Glomerular visceral epithelial cell (primary cell): Measurements from ENCODE around the gene ZNF460.
A peak's percentile ranks its signal among the peaks of the same experiment; 100 is the strongest.
"Not testable (repeated sequence)": the region's sequence is repeated elsewhere in the genome, so short reads cannot be mapped to it uniquely, and the experiment has no call there.

Experiments used
- DNase-seq: peaks from one replicate; pipeline ENCODE4 v3.0.0-alpha.2; 2016; ENCODE audit errors: extremely low spot score

Gene ZNF460

DNA sequence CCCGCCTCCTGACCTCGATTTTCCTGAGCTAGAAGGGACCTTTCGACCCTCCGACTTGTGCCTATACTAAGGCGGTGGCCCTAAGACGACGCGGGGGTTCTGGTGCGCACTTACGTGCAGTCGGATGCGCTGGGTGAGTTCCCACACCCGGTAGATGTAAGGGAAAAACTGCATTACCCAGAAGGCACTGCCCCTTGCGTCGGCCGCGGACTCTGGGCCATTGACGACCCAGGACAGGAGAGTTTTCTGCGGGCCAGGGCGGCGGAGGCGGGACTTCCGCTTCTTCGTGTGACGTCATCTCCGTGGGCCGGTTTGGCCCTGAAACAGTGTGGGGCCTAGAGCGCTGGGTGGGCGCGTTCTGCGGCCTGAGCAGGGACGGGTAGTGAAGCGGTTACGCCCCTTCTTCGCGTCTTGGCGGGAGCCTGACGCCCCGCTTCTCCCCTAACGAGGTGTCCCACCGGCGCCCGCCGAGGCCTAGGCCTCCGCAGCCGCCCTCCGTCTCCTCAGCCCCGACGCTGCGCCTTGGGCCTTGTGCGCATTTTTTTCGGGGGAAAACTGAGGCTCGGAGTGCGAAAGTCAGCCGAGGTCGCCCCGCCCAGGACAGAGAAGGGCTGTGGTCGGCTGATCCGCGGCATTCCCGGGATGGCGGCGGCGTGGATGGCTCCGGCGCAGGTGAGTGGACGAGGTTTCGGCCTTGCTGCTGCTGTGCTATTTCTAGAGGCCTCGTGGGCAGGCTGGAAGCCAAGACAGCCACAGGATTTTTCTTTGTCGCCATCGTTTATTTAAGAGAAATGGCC, at the start of gene ZNF460:
TSS of gene ZNF460 (plus strand) at position 321 of the 797 bp plus-strand sequence. CDS start at position 643, 322 bp downstream.
- peak; percentile 98 for DNase-seq

DNA sequence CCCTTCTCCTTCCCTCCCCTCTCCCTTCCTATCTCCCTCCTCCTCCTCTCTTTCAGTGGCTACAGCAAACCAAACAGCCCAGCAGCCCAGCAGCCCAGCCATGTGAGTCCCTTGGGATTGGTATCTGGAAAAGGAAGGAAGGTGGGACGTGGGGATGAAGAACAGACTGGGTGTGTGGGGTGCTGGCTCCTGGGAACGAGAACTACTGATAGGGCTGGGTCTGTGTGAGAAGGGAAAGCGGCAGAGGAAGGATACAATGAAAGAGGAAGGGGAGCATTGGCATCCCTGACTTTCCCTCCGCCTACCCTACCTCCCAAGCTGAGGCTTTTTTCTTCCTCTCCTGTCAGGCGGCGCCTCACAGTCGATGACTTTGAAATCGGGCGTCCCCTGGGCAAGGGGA, 48.6 kb upstream of the ZNF460 start:
- no peak for DNase-seq

DNA sequence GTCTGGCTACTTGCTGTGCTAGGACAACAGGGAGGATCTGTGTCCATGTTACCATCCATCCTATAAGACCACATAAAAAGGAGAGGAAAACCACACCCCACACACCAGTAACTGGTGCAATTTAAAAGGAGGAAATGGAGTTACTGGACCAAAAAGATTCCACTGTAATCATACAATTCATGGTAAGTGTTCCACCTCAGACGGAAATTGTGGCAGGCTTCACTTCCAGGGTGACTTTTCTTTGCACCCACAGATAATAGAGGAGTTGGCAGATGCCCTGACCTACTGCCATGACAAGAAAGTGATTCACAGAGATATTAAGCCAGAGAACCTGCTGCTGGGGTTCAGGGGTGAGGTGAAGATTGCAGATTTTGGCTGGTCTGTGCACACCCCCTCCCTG, 47.1 kb upstream of the ZNF460 start:
- DNase-seq = no peak

DNA sequence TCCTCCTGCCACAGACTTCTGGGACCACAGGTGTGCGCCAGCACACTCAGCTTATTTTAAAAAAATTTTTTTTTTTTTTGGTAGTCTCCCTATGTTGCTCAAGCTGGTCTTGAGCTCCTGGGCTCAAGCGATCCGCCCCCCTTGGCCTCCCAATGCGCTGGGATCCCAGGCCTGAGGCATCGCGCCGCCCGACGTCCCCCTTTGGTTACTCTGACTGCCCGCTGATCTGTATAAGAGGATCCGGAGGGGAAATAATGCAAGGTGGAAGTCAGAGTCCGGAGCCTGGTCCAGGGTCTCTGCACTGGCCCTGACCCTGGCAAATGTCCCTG, 40.3 kb upstream of the ZNF460 start:
- no peak for DNase-seq

DNA sequence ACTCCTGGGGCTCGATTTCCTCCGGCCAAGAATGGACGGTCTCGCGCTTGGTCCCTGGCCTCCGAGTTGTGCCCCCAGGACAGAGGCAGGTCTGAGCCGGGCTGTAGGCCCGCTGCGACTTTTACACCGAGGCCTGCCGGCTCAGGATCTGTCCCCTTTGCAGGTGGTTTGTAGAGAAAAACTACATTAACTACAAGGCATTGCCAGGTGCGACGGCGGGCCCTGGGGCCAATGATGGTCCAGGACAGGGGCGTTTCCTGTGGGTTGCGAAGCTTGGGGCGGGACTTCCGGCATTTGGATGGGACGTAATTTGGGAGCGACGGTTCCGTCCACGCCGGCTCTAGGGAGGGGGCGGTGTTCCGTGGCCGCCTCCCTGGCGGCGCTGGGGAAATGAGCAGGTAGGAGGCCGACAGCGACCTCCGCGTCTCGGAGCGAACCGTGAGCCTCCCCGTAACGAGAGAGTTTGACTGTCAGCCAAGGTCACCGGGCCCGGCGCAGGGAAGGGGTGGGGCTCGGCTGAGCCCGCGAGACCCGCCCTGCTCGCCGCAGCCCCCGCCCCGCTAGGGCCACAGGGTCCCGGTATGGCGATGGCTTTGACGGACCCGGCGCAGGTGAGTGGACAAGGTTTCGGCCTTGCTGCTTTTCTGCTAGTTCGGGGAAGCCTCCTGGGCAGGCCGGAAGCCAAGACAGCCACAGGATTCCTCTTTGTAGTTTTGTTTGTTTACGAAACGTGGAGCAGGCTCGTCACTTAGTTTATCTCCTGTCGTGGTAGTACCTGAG, 39.8 kb upstream of the ZNF460 start, which contains the start of gene ZNF805:
TSS of gene ZNF805 (plus strand) at position 322 of the 780 bp plus-strand sequence. CDS start at position 582, 260 bp downstream.
- peak; percentile 91 for DNase-seq

DNA sequence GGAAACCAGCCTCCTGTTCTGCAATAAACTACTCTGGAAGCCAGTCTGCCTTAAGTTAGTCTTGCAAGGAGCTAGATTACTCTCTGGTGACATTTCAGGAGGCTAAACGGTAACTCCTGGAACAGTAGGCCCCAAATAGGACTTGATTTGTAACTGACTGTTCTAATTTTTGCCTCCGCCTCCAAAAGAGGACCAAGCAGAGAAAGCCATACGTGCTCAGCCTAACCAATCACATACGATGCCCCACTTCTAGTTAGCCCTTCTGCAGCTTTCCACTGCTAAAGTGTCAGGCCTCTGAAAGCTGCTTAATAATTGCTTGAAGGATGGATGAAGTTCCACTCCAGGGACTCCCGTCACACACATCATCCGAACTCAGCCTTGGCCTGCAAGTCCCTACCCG, 39.1 kb upstream of the ZNF460 start:
- no peak for DNase-seq

DNA sequence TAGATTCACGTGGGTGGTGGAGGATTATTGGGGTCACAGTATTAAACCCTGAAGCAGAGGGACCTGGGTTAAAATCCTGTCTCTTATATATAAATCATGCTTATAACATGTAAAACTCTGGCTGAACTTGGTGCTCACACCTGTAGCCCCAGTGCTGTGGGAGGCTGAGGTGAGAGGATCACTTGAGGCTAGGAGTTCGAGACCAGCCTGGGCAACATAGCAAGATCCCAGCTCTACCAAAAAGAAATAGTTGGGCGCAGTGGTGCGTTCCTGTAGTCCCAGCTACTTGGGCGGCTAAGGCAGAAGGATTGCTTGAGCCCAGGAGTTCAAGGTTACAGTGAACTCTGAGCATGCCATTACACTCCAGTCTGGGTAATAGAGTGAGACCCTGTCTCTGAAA, 37.5 kb upstream of the ZNF460 start:
- DNase-seq = no peak

DNA sequence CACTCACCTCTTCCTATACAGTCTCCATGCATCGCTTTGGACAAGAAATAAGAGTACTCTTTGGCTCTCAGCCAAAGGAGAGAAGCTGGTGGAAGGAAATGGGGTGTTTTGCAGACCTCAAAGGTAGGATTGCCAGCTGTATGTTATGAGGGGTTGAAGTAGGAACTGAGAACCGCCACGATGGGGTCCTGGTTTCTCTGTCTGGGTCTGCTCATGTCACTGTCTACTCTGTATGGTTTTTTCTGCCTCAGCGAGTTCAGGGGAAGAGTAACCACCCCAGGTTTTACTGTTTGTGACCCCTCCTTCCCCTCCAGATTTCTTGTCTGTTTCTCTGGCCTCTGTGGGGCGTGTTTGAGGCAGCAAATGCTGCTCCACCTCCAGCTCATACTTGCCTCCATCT, 35.8 kb upstream of the ZNF460 start:
- DNase-seq = no peak

DNA sequence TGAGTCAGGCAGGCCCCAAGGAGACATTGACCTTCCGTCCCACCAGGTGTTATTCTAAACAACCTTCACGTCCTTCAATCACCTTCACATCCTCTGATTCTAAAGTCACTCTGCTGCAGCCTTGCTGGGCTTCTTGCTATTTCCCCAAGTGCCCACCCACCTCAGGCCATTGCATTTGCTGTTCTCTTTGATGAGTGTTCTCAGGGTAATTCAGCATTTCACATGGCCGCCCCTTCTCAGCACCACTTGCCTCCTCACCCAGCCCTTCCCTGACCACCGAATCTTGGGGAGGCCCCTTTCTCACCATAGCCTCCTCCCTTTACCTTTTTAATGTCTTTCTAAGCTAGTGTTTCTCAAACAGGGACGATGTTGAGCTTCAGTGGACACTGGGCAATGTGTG, 35.2 kb upstream of the ZNF460 start:
- no peak for DNase-seq

DNA sequence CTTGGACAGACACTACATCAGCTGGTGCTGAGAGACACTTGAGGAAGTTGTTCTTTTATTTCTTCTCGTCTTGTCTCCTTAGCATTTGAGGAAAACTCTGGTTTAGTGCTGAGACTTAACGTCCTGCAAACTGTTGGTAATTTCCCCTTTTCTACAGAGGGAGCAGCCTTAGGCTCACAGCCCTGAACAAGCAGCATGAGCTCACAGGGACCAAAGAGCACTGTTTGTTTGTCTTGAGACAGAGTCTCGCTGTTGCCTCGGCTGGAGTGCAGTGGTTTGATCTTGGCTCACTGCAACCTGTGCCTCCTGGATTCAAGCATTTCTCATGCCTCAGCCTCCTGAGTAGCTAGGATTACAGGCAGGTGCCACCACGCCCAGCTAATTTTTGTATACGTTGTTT, 34.3 kb upstream of the ZNF460 start:
- DNase-seq = no peak

DNA sequence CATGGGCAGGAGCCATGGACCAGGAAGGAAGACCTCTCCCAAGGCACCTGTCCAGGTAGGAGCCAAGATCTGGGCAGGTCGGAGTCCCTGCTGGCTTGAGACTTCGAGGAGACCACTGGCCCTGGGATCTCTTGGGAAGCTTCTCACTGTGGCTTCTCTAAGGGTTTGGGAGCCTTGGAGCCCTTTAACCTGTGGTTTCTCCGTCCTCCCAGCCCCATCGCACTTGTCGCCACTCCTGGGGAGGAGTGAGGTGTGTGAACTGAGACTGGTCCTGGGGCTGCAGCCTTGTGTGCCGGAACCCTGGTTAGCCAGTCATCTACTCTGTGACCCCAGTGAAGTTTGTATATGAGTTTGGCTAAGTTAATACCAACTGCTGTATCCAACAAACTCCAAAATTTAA, 31.6 kb upstream of the ZNF460 start:
- DNase-seq = no peak

DNA sequence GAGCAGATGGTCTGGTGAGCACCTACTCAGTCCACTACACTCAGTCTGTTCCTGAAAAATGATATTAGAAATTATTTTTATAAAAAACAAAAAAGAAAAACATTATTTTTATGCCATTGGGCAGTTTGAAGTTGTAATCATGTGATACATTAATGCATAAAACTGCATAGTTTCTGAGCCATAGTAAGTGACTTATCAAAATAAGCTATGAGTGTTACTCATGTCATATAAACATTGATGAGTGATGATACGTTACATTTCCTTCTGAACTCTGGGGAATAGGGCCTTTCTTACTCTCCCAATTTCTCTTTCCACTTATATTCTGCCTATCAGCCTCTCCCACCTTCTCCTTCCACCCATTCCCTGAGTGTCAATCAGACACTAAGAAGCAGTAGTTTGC, 31.0 kb upstream of the ZNF460 start:
- no peak for DNase-seq

DNA sequence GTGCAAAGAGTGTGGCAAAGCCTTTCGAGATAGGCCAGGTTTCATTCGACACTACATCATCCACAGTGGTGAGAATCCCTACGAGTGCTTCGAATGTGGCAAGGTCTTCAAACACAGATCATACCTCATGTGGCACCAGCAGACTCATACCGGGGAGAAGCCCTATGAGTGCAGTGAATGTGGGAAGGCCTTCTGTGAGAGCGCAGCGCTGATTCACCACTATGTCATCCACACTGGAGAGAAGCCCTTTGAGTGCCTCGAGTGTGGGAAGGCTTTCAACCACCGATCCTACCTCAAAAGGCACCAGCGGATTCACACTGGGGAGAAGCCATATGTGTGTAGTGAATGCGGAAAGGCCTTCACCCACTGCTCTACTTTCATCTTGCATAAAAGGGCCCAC, 26.5 kb upstream of the ZNF460 start:
- DNase-seq = not testable (repeated sequence)

DNA sequence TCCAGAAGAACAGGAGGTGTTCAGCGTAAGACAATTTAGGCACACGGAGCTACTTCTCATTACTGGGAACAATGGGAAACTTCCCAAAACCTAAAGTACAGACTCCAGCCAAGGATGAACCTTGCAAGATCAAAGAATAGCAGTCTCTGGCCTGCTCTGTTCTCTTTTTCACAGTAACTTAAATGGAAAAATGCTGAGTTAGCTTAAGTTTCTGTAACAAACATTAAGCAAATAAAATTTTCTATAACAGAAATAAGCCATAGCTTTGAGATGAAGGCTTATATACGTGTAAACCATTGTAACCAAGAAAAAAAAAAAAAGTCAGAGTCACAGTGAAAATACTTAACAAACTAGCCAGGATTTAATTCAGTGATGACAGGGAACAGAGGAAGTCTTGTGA, 18.2 kb upstream of the ZNF460 start:
- DNase-seq = no peak

DNA sequence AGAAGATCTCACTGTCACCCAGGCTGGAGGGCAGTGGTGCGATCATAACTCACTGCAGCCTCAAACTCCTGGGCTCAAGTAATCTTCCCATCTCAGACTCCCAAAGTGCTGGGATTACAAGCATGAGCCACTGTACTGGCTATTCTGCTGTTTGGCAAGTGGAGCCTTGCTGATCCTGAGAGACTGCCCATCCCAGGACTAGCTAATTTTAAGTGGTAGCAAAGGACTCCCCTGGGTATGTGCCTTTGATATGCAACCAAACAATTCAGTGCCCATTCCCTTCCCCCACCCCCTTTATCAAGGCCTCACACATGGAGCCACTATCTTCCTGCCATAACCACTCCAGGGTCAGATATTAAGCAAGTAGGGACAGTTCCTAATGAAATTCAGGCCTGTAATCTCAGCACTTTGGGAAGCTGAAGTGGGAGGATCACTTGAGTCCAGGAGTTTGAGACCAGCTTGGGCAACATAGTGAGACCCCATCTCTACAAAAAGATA, 17.0 kb upstream of the ZNF460 start:
- DNase-seq = no peak

DNA sequence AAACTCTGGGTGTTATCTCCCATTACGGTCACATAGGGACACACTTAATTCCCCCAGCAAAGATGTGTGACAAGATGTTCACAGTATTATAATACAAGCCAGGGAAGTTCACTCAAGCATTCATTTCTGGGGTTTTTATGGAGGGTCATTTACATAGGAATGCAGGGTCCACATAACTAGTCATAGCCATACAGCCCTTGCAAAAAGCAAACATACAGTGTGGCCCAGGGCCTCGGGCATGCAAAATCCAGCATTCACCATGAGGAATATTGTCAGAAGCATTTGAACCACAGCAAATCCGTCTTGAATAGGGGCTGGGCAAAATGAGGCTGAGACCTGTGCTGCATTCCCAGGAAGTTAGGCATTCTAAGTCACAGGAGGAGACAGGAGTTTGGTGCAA, 13.0 kb upstream of the ZNF460 start:
- DNase-seq = peak; percentile 66

DNA sequence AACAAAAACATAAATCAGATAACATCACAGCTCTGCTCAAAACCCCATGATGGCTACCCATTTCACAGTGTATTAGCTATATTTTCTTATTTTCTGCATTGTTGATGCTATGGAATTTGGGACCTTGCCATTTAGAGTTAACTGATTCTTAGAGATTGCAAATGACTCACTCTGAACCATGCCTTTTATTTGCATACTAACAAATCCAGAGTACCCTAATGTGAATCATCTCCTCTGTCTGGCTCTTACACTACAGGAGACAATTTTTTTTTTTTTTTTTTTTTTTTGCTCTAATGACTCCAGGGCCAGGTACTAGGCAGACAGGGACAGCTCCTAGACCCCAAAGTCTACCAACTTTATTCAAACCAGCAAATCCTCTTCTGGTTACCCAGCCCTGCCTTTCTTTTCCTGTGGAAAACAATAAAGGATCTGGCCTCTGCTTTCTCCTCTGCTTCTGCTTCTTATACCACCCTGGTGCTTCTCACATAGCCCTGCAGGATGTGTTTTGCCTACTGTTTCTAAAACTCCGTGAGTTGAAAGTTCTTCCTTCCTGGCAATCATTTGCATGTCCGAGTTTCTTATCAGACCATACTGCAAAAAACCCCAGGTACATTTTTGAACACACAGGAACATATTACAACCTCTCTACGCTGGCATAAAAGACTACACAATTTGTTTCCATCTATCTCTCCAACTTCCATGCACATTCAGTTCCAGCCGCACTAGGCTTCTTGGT, 10.6 kb upstream of the ZNF460 start:
- DNase-seq = peak; percentile 53

DNA sequence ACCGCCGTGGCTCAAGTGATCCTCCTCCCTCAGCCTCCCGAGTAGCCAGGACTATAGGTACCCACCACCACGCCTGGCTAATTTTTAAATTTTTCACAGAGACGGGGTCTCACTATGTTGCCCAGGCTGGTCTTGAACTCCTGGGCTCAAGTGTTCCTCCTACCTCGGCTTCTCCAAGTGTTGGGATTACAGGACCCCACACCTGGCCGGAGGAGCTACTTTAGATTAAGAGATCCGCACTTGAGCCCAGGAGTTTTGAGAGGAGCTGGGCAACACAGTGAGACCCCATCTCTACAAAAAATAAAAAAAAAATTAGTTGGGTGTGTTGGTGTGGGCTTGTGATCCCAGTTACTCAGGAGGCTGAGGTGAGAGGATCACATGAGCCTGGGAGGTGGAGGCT, 9.0 kb upstream of the ZNF460 start:
- DNase-seq = no peak

DNA sequence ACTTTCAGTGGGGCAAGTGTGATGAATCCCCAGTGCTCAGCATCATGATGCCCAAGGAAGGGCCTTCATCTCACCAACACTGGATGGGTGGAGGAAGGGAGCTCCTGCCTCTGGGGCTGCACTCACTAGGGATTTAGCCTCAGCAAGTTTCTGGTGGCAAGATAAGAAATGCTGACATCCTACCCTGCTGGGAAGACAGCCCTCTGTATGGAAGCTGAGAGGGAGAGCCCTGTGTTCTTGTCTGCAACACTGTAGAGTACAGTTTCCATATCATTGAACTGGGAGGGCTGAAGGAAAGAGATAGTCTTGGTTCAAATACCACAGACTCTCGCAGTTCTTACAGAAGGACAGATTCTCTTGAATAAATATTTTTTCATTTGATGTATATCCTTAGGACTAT, 7.3 kb upstream of the ZNF460 start:
- DNase-seq = no peak

DNA sequence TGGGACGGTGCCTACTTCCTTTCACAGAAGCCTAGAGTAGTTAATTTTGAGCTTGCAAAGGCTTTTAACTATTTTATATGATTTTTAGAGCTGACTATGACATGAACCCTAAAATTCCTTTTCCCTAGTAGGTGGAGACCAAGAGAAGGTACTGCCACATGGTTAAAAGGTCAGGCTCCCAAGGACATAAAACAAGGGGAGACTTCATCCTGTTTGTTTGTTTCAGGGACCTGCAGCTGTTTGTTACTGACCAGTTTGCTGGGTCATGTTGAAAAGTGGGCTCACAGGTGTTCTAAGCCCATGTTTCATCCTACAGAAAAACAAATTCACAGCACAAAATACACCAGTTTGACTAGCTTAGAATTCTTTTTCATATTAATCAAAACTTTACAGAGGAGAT, 3.9 kb upstream of the ZNF460 start:
- no peak for DNase-seq

DNA sequence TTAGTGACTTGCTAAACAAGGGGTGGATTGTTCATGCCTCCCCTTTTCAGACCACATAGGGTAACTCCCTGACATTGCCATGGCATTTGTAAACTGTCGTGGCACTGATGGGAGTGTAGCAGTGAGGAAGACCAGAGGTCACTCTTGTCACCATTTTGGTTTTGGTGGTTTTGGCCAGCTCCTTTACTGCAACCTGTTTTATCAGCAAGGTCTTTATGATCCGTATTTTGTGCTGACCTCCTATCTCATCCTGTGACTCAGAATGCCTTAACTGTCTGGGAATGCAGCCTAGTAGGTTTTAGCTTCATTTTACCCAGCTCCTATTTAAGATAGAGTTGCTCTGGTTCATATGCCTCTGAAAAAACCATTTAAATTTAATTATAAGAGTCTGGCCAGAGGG, 1.8 kb upstream of the ZNF460 start:
- DNase-seq = peak; percentile 54

DNA sequence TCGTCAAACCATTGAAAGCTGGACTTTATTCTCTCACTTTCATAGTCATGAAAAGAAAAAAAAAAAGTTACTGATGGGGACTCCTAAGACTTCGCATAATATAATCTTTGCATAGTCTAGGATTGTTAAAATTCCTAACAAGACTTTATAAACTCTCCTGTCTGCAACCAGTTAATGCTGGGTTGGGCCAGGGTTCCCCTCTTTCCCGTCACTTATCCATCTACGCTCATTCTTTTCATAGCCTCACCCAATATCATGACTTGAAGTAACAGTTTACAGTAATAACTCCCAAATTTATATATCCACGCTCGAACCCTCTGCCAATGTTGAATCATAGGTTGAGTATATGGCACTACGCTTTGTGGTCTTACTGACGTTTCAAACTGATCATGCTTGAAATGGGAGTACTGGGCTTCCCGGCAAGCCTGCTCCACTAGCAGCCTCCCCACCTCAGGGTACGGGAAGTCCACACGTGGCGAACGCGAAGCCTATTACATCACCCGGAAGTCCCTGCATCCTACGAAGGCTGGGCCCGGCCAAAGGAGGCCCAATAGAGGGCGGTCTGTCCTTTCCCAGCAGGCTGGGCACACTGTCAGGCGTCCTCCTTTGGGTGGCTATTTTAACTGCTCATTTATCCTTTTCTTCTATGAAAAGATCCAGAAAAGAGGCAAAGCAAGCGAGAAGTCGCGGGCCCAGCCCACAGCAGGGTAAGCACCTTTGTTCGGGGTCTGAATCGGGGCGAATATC, 694 bp upstream of the ZNF460 start:
- DNase-seq = peak; percentile 94
